H1 (cell line): ENCODE results near the gene RRP7A. TPM values are rescaled to one million over a fixed set of nuclear protein-coding genes. Genes with fewer than 3 reads are reported as not detected.

ENCODE experiments used
- CTCF ChIA-PET: fragments of 300-600 bp; sonication (Branson Sonifier 250); formaldehyde crosslinking; loops from one replicate; lab custom pipeline; 2021; ENCODE audit not compliant: partially characterized antibody; lab: Charles Lee
- POLR2A ChIA-PET: fragments of 300-600 bp; sonication (Branson Sonifier 250); formaldehyde crosslinking; loops from one replicate; lab custom pipeline; 2021; ENCODE audit warnings: inconsistent platforms; ENCODE audit not compliant: partially characterized antibody; lab: Charles Lee
- DNase-seq, 2 experiments: peaks; one replicate each; pipeline versions ENCODE4 v3.0.0 to v3.0.0-alpha.2; 2010 to 2022; ENCODE audit warnings: low spot score in 2 of 2, low read depth in 1 of 2, mixed read lengths in 1 of 2
- FAIRE-seq: peaks from 2 replicates; lab custom pipeline; 2011; peaks lifted over from hg19 to GRCh38; lab: Jason Lieb, UNC
- H2AFZ ChIP-seq: 2 replicates; pipeline ENCODE4 v1.8.1; 2012; ENCODE audit warnings: low read length, inconsistent platforms
- H2AK5ac ChIP-seq: 2 replicates; pipeline ENCODE4 v1.6.1; 2013; ENCODE audit warnings: low read depth, low read length
- H2BK120ac ChIP-seq: replicated peaks from 2 replicates; pipeline ENCODE3; 2013; ENCODE audit warnings: low read depth, low read length, inconsistent platforms
- H2BK12ac ChIP-seq: 2 replicates; pipeline ENCODE4 v1.6.1; 2013; ENCODE audit warnings: low read depth, low read length
- H2BK15ac ChIP-seq: 2 replicates; pipeline ENCODE4 v1.6.1; 2013; ENCODE audit warnings: low read length
- H2BK20ac ChIP-seq: 2 replicates; pipeline ENCODE4 v1.6.1; 2013; ENCODE audit warnings: low read length
- H2BK5ac ChIP-seq: 2 replicates; pipeline ENCODE4 v1.6.1; 2013; ENCODE audit warnings: low read depth, low read length
- H3K14ac ChIP-seq: 2 replicates; pipeline ENCODE4 v1.6.1; 2013; ENCODE audit warnings: inconsistent platforms; ENCODE audit not compliant: insufficient read length
- H3K18ac ChIP-seq: 2 replicates; pipeline ENCODE4 v1.6.1; 2013; ENCODE audit warnings: low read length; ENCODE audit errors: extremely low read depth
- H3K23ac ChIP-seq: 2 replicates; pipeline ENCODE4 v1.6.1; 2013; ENCODE audit warnings: inconsistent platforms; ENCODE audit not compliant: insufficient read length
- H3K23me2 ChIP-seq: 2 replicates; pipeline ENCODE4 v1.6.1; 2013; ENCODE audit warnings: low read depth, low read length
- H3K27ac ChIP-seq: 2 replicates; pipeline ENCODE4 v1.6.1; 2011; ENCODE audit warnings: low read depth, low read length, inconsistent platforms
- H3K27me3 ChIP-seq, 4 experiments: replicated peaks in 1 of 4; 1 replicate in 1 of 4; 2 replicates in 3 of 4; pipeline versions ENCODE4 v1.6.1 to v1.8.1; 2011 to 2013; ENCODE audit warnings: low read length in 3 of 4, mild to moderate bottlenecking in 3 of 4, inconsistent platforms in 2 of 4, mixed read lengths in 2 of 4, moderate library complexity in 1 of 4; ENCODE audit not compliant: control insufficient read depth in 3 of 4, insufficient read depth in 3 of 4; ENCODE audit errors: extremely low read depth in 1 of 4
- H3K36me3 ChIP-seq, 4 experiments: 2 replicates each; pipeline versions ENCODE4 v1.6.1 to v1.8.1; 2011 to 2013; ENCODE audit warnings: mild to moderate bottlenecking in 4 of 4, low read length in 3 of 4, moderate library complexity in 2 of 4, control low read depth in 1 of 4, inconsistent platforms in 1 of 4; ENCODE audit not compliant: insufficient read depth in 4 of 4, control insufficient read depth in 2 of 4
- H3K4ac ChIP-seq: replicated peaks from 2 replicates; pipeline ENCODE3; 2013; ENCODE audit warnings: low read length, low read depth, mixed read lengths, inconsistent platforms; ENCODE audit not compliant: insufficient read length
- H3K4me1 ChIP-seq, 4 experiments: replicated peaks in 1 of 4; 1 replicate in 1 of 4; 2 replicates in 3 of 4; pipeline versions ENCODE4 v1.6.1 to v1.8.1; 2011 to 2013; ENCODE audit warnings: low read length in 3 of 4, inconsistent platforms in 2 of 4, mixed read lengths in 1 of 4; ENCODE audit not compliant: insufficient read depth in 4 of 4, control insufficient read depth in 3 of 4
- H3K4me2 ChIP-seq, 2 experiments: 2 replicates each; pipeline versions ENCODE4 v1.6.1 to v1.8.1; 2011 to 2013; ENCODE audit warnings: low read depth in 2 of 2, low read length in 2 of 2, control low read depth in 1 of 2, inconsistent platforms in 1 of 2, mild to moderate bottlenecking in 1 of 2; ENCODE audit not compliant: insufficient read depth in 1 of 2
- H3K4me3 ChIP-seq, 4 experiments: fragments of 200-600, 300-600 bp in 1 of 4; sonication (generic), shearing (Covaris generic), sonication (Bioruptor Twin) in 1 of 4; 2 replicates each; pipeline versions ENCODE4 v1.5.1 to v1.8.1; 2011 to 2016; ENCODE audit warnings: low read length in 4 of 4, low read depth in 3 of 4, control low read depth in 2 of 4, inconsistent platforms in 2 of 4, mild to moderate bottlenecking in 2 of 4, mixed read lengths in 1 of 4, moderate library complexity in 1 of 4; ENCODE audit not compliant: insufficient read depth in 2 of 4; ENCODE audit errors: extremely low read depth in 1 of 4
- H3K56ac ChIP-seq: replicated peaks from 2 replicates; pipeline ENCODE3; 2013; ENCODE audit warnings: low read depth, mild to moderate bottlenecking, mixed read lengths, low read length, inconsistent platforms; ENCODE audit not compliant: insufficient read length
- H3K79me1 ChIP-seq: 2 replicates; pipeline ENCODE4 v1.6.1; 2013; ENCODE audit warnings: low read depth, low read length, control low read depth
- H3K79me2 ChIP-seq, 2 experiments: 2 replicates each; pipeline versions ENCODE4 v1.6.1 to v1.8.1; 2012 to 2013; ENCODE audit warnings: low read length in 2 of 2, mild to moderate bottlenecking in 2 of 2, inconsistent platforms in 1 of 2; ENCODE audit not compliant: insufficient read depth in 2 of 2, control insufficient read depth in 1 of 2
- H3K9ac ChIP-seq, 4 experiments: replicated peaks in 1 of 4; 1 replicate in 1 of 4; 2 replicates in 3 of 4; pipeline versions ENCODE4 v1.6.1 to v1.8.1; 2011 to 2013; ENCODE audit warnings: low read depth in 3 of 4, low read length in 3 of 4, control low read depth in 2 of 4, mild to moderate bottlenecking in 2 of 4, moderate library complexity in 2 of 4, inconsistent platforms in 1 of 4; ENCODE audit errors: extremely low read depth in 1 of 4
- H3K9me3 ChIP-seq, 2 experiments: 2 replicates each; pipeline versions ENCODE4 v1.6.1 to v1.8.1; 2012 to 2013; ENCODE audit warnings: mild to moderate bottlenecking in 2 of 2, moderate library complexity in 2 of 2, control low read depth in 1 of 2, inconsistent platforms in 1 of 2, low read depth in 1 of 2, low read length in 1 of 2, mixed read lengths in 1 of 2; ENCODE audit not compliant: insufficient read depth in 2 of 2
- H4K20me1 ChIP-seq, 2 experiments: replicated peaks in 1 of 2; 2 replicates each; pipeline versions ENCODE3 to v1.8.1; 2011 to 2013; ENCODE audit warnings: inconsistent platforms in 2 of 2, low read length in 2 of 2, mild to moderate bottlenecking in 1 of 2; ENCODE audit not compliant: insufficient read depth in 2 of 2, control insufficient read depth in 1 of 2
- H4K5ac ChIP-seq: 2 replicates; pipeline ENCODE4 v1.6.1; 2013; ENCODE audit warnings: low read length, low read depth, mixed read lengths, inconsistent platforms; ENCODE audit not compliant: insufficient read length
- H4K8ac ChIP-seq: 2 replicates; pipeline ENCODE4 v1.8.0; 2013; ENCODE audit warnings: mild to moderate bottlenecking, moderate library complexity, low read length, inconsistent platforms; ENCODE audit not compliant: insufficient read depth; ENCODE audit errors: extremely low read depth
- H4K91ac ChIP-seq: replicated peaks from 2 replicates; pipeline ENCODE3; 2013; ENCODE audit warnings: low read length, mixed read lengths, inconsistent platforms; ENCODE audit not compliant: insufficient read length
- SP2 ChIP-seq: IDR thresholded peaks from 2 replicates; pipeline ENCODE4 v1.6.1; 2012; ENCODE audit warnings: mild to moderate bottlenecking, low read length, inconsistent platforms
- TAF7 ChIP-seq: optimal IDR thresholded peaks from 2 replicates; pipeline ENCODE3; 2011; ENCODE audit warnings: low read depth, mild to moderate bottlenecking, inconsistent platforms, low read length, moderate library complexity, borderline replicate concordance
- WGBS, 2 experiments: shearing (Covaris generic) in 1 of 2; methylation state at CpG; one replicate each; pipeline versions ENCODE4 v1.1.6 to v1.1.7; 2013 to 2015; ENCODE audit warnings: low lambda C conversion rate in 2 of 2, mixed read lengths in 2 of 2, inconsistent platforms in 1 of 2, low coverage in 1 of 2, missing lambda C conversion rate in 1 of 2; ENCODE audit not compliant: insufficient replicate concordance in 2 of 2, insufficient coverage in 1 of 2, insufficient read length in 1 of 2; ENCODE audit errors: extremely low coverage in 1 of 2, missing lambda C conversion rate in 1 of 2; 5-methylcytosine and 5-hydroxymethylcytosine counted together
- polyA plus RNA-seq, 7 experiments: library from polyadenylated mRNA; depleted of rRNA in 3 of 7; stranded (reverse) in 5 of 7; unstranded in 2 of 7; fragments of >200 nt in 5 of 7; fragments of 200-250 nt in 2 of 7; gene quantifications; 1 replicate in 5 of 7; 2 replicates in 1 of 7; 4 replicates in 1 of 7; pipeline versions ENCODE4 v1.2.1 to v1.2.3, GENCODE V29; 2011 to 2013; ENCODE audit warnings: missing spikeins in 2 of 7, mixed read lengths in 2 of 7
- total RNA-seq: library from RNA; stranded (reverse); fragmentation: NEBNext Ultra II Directional; extraction: Animal tissue kit (Norgen Biotek cat#: 25700); gene quantifications from 2 replicates; pipeline ENCODE4 v1.2.1, GENCODE V29; 2021

Gene RRP7A
- total and polyA plus RNA-seq, 2 of the 8 experiments (the other 6 are each of a cell fraction or from before 2014, with no cell fraction given), result 18.4 to 49.0 TPM

GRCh38 chr22:42533638-42533977 lies 14.0 kb upstream of the RRP7A start:
- Histone ChIP-seq H2BK120ac (no peak overlapping the region), H3K4me3 (no peak overlapping the region), H4K20me1 (no peaks in the 10 kb centered on the region), H3K27me3 (no peaks in the 10 kb centered on the region), H3K23me2 (no peaks in the 10 kb centered on the region), H2BK12ac (no peak overlapping the region), H3K9ac (no peak overlapping the region), H4K91ac (no peak overlapping the region), H3K79me2 (no peaks in the 10 kb centered on the region), H3K4me2 (no peak overlapping the region), H3K27ac (no peak overlapping the region), H3K4ac (no peak overlapping the region), H3K18ac (no peak overlapping the region), H2AK5ac (no peak overlapping the region), H3K14ac (no peak overlapping the region), H2BK5ac (no peak overlapping the region), H3K4me1 (no peaks in the 10 kb centered on the region), H3K23ac (no peak overlapping the region), H2AFZ (no peak overlapping the region), H4K8ac (no peak overlapping the region), H4K5ac (no peak overlapping the region), H3K9me3 (no peaks in the 10 kb centered on the region), H3K36me3 (no peaks in the 10 kb centered on the region), H2BK15ac (no peak overlapping the region), H3K79me1 (no peaks in the 10 kb centered on the region), H2BK20ac (no peak overlapping the region), H3K56ac (no peak overlapping the region)
- no peak for FAIRE-seq
- ChIA-PET CTCF (interaction anchor here (1.0 to 5.1 kb wide), 10 partner anchors 9 to 58 kb away, joined by 3 to 31 read pairs (median 6); no protein-coding TSS in a partner anchor), POLR2A (interaction anchor here (1.3 to 1.5 kb wide), 2 partner anchors 31 to 81 kb away, joined by 4 to 5 read pairs; partner anchors contain the start of gene POLDIP3)
- TF ChIP-seq TAF7, result no peak
- TF ChIP-seq SP2, result no peak
- no peak for DNase-seq
- WGBS, 2 experiments, result 93% methylated on average over 8 of the region's 8 CpGs; no CpG with 5 or more reads in 1 of the 2 experiments
